ENCODE results near the gene CCL1. TPM values are rescaled to one million over a fixed set of nuclear protein-coding genes. Genes with fewer than 3 reads are reported as not detected.

CCL1 gene
- total RNA-seq, 1 donor from 2014 or later: not detected

DNA sequence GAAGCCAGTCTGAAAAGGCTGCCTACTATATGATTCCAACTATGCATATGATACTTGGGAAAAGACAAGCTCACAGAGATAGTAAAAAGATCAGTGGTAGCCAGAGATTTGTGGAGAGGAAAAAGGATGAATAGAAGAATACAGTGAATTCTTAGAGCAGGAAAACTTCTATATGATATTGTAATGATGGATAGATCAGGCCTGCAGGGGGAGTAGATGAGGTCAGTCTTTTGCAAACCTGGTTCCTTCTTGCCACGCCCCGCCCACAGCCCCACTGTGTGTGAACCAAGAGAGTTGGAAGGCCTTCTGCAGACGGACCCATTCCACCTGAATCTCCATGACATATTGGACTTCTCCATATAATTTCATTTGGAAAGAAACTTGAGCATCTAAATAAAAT lies 44.6 kb downstream of the CCL1 start:
- no peak for DNase-seq (ENCODE audit: low read depth)

DNA sequence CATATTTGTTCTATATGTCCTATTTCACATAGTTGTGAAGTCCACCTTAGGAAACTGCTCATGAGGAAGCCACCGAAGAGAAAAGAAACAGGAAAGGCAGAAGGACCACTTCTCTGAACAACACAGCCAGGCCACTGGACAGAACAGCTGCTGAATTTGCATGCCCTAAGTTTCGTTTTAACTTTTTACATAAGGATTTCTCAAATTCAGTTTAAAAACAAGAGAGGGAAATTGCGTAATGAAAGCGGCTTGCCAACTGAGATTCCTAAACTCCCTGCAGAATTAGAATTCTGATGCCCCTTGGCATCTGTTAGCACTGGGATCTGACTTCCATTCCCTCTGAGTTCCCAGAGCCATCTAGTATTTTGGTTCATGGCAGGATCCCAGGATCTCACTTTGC lies 48.8 kb downstream of the CCL1 start:
- DNase-seq (ENCODE audit: low read depth): no peak
- Histone ChIP-seq H3K36me3 (ENCODE audit: control insufficient read depth, insufficient read depth, low read length) (no peaks in the 10 kb centered on the region), H3K4me3 (ENCODE audit: low read depth, low read length) (no peak overlapping the region), H3K27me3 (ENCODE audit: control insufficient read depth, insufficient read depth, low read length) (no peaks in the 10 kb centered on the region)
- TF ChIP-seq, protein P1, sequence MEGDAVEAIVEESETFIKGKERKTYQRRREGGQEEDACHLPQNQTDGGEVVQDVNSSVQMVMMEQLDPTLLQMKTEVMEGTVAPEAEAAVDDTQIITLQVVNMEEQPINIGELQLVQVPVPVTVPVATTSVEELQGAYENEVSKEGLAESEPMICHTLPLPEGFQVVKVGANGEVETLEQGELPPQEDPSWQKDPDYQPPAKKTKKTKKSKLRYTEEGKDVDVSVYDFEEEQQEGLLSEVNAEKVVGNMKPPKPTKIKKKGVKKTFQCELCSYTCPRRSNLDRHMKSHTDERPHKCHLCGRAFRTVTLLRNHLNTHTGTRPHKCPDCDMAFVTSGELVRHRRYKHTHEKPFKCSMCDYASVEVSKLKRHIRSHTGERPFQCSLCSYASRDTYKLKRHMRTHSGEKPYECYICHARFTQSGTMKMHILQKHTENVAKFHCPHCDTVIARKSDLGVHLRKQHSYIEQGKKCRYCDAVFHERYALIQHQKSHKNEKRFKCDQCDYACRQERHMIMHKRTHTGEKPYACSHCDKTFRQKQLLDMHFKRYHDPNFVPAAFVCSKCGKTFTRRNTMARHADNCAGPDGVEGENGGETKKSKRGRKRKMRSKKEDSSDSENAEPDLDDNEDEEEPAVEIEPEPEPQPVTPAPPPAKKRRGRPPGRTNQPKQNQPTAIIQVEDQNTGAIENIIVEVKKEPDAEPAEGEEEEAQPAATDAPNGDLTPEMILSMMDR (IDR thresholded peaks at IDR 0.05; ENCODE audit: insufficient read depth, low read length, poor library complexity, severe bottlenecking): no peak

More for the DNA sequence above, 44.6 kb downstream of the CCL1 start:
- H3K36me3 ChIP-seq (ENCODE audit: control insufficient read depth, insufficient read depth, low read length): no peaks in the 10 kb centered on the region
- H3K4me3 ChIP-seq (ENCODE audit: low read depth, low read length): no peak overlapping the region
- H3K27me3 ChIP-seq (ENCODE audit: control insufficient read depth, insufficient read depth, low read length): no peaks in the 10 kb centered on the region
- TF ChIP-seq, protein P1 (IDR thresholded peaks at IDR 0.05; ENCODE audit: insufficient read depth, low read length, poor library complexity, severe bottlenecking): no peak

DNA sequence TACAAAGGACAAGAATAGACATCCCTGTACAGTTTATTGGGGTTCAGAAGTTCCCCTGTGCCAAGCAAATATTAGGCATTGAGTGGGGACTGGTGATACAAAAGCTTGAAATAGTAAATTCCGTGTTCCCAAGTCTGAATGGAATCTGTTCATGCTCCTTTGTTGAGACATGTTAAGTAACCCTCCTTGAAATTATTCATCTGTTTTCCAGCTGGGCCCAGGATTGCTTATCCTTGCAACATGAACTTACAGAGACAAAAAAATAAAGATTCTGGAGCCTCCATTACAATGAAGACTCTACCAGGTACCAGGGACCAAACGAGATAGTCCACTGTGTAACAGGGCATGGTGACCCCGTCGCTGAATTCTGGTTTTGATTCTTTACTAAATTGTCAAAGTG lies 49.9 kb downstream of the CCL1 start:
- TF ChIP-seq, protein P1 (IDR thresholded peaks at IDR 0.05; ENCODE audit: insufficient read depth, low read length, poor library complexity, severe bottlenecking): no peak
- no peak overlapping the region for H3K4me3 ChIP-seq (ENCODE audit: low read depth, low read length)
- H3K27me3 ChIP-seq (ENCODE audit: control insufficient read depth, insufficient read depth, low read length): no peaks in the 10 kb centered on the region

DNA sequence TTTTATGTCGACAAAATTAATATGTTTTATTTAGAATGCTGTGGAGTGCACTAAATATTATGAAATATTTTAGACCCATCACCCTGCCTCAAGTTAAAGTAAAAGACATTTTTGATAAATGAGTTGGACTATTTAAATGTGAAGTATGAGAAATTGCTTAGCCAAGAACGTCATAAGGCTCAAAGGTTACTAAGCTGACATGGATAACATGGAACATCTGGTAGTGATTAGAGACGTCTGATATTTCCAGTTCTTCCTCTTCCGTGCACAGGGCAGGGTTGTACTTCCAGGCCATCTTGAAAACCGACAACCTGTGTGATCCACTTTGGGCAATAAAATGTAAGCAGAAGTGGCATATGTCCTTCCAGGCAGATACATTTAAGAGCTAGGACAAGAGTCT lies 51.0 kb downstream of the CCL1 start:
- no peak overlapping the region for H3K4me3 ChIP-seq (ENCODE audit: low read depth, low read length)
- no peaks in the 10 kb centered on the region for H3K36me3 ChIP-seq (ENCODE audit: control insufficient read depth, insufficient read depth, low read length)
- no peaks in the 10 kb centered on the region for H3K27me3 ChIP-seq (ENCODE audit: control insufficient read depth, insufficient read depth, low read length)
- TF ChIP-seq, protein P1 (IDR thresholded peaks at IDR 0.05; ENCODE audit: insufficient read depth, low read length, poor library complexity, severe bottlenecking): no peak
- no peak for DNase-seq (ENCODE audit: low read depth)

More for the DNA sequence above, 49.9 kb downstream of the CCL1 start:
- H3K36me3 ChIP-seq (ENCODE audit: control insufficient read depth, insufficient read depth, low read length): no peaks in the 10 kb centered on the region
- no peak for DNase-seq (ENCODE audit: low read depth)

DNA sequence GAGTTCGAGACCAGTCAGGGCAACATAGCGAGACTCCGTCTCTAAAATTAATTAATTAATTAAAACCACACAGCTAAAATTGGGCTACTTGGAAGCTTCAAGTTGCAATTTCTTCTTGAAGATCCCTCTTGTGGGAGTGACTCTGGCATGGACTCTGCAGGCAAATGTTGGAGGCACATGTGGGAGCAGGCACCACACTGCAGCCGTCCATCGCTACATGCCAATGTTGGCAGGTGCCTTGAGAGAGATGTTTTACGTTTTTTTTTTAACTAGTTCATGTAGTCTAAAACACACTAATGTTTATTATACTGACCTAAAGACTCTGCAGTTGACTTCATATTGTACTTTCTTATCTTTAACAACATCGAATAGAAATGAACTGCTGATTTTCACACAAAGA lies 51.7 kb downstream of the CCL1 start:
- no peaks in the 10 kb centered on the region for H3K27me3 ChIP-seq (ENCODE audit: control insufficient read depth, insufficient read depth, low read length)
- DNase-seq (ENCODE audit: low read depth): no peak
- no peak overlapping the region for H3K4me3 ChIP-seq (ENCODE audit: low read depth, low read length)
- TF ChIP-seq, protein P1 (IDR thresholded peaks at IDR 0.05; ENCODE audit: insufficient read depth, low read length, poor library complexity, severe bottlenecking): no peak
- H3K36me3 ChIP-seq (ENCODE audit: control insufficient read depth, insufficient read depth, low read length): no peaks in the 10 kb centered on the region

Other genes starting within 250 kb of the CCL1 start
- gene CCL2, start 107.9 kb downstream of the CCL1 start, total RNA-seq: 14.3 and 25.8 TPM in 2 replicates
- gene CCL7, start 93.0 kb downstream of the CCL1 start, total RNA-seq: not detected in 2 replicates
- not detected in 2 replicates for gene CCL11, start 77.5 kb downstream of the CCL1 start, total RNA-seq
- gene CCL8, start 43.8 kb downstream of the CCL1 start, total RNA-seq: not detected in 2 replicates
- not detected in 2 replicates for gene CCL13, start 6.8 kb downstream of the CCL1 start, total RNA-seq
- 0.13 and 0.21 TPM in 2 replicates for gene TMEM132E, start 216.3 kb upstream of the CCL1 start, total RNA-seq

All from kidney epithelial cell (primary cell).